Ammon's horn (tissue), 1 donor: ENCODE results near the gene SCUBE1.
A peak's percentile ranks its signal among the peaks of the same experiment; 100 is the strongest.
"Not testable (repeated sequence)": the region's sequence is repeated elsewhere in the genome, so short reads cannot be mapped to it uniquely, and the experiment has no call there.

Source experiments
- DNase-seq: peaks from one replicate; pipeline ENCODE4 v3.0.0-alpha.2; 2016; ENCODE audit warnings: low spot score

SCUBE1 gene

GRCh38 chr22:43356881-43357280 is 13.7 kb upstream of the SCUBE1 start:
- DNase-seq: no peak

GRCh38 chr22:43355688-43356087 is 12.5 kb upstream of the SCUBE1 start:
- not testable (repeated sequence) for DNase-seq

- DNase-seq: no peak
Measured at GRCh38 chr22:43351966-43352345, 8.8 kb upstream of the SCUBE1 start.

GRCh38 chr22:43349636-43350035 is 6.5 kb upstream of the SCUBE1 start:
- DNase-seq: no peak

GRCh38 chr22:43346521-43346929 is 3.4 kb upstream of the SCUBE1 start:
- DNase-seq: peak; percentile 24

- no peak for DNase-seq
Measured at GRCh38 chr22:43345761-43346301, 2.7 kb upstream of the SCUBE1 start.

- DNase-seq: no peak
Measured at GRCh38 chr22:43345356-43345755, 2.2 kb upstream of the SCUBE1 start.

GRCh38 chr22:43344520-43344787 is 1.3 kb upstream of the SCUBE1 start:
- no peak for DNase-seq

- no peak for DNase-seq
Measured at GRCh38 chr22:43343670-43344519, 723 bp upstream of the SCUBE1 start.

- DNase-seq: no peak
Measured at GRCh38 chr22:43342347-43343261, 568 bp downstream of the SCUBE1 start.

- no peak for DNase-seq
Measured at GRCh38 chr22:43341565-43341964, 1.6 kb downstream of the SCUBE1 start.

- no peak for DNase-seq
Measured at GRCh38 chr22:43338766-43339345, 4.3 kb downstream of the SCUBE1 start.

- DNase-seq: no peak
Measured at GRCh38 chr22:43337946-43338345, 5.2 kb downstream of the SCUBE1 start.

- no peak for DNase-seq
Measured at GRCh38 chr22:43337385-43337784, 5.8 kb downstream of the SCUBE1 start.

- DNase-seq: no peak
Measured at GRCh38 chr22:43334378-43334777, 8.8 kb downstream of the SCUBE1 start.

GRCh38 chr22:43333978-43334377 is 9.2 kb downstream of the SCUBE1 start:
- no peak for DNase-seq

GRCh38 chr22:43333156-43333555 is 10.0 kb downstream of the SCUBE1 start:
- no peak for DNase-seq

GRCh38 chr22:43331698-43332097 is 11.5 kb downstream of the SCUBE1 start:
- DNase-seq: no peak

GRCh38 chr22:43331069-43331451 is 12.1 kb downstream of the SCUBE1 start:
- no peak for DNase-seq

GRCh38 chr22:43330178-43331068 is 12.7 kb downstream of the SCUBE1 start:
- DNase-seq: no peak

- no peak for DNase-seq
Measured at GRCh38 chr22:43329061-43329460, 14.1 kb downstream of the SCUBE1 start.

GRCh38 chr22:43327157-43327438 is 16.1 kb downstream of the SCUBE1 start:
- DNase-seq: no peak
